22Rv1 (cell line): ENCODE measurements around the gene GRIFIN.

Experiments used
- ZFX ChIP-seq: fragments of 450-650 bp; IDR thresholded peaks from 2 replicates; pipeline ENCODE4 v1.6.1; 2017; ENCODE audit warnings: antibody characterized with exemption, borderline replicate concordance
- TF ChIP-seq, protein P1 (sequence below): fragments of 450-650 bp; IDR thresholded peaks from 2 replicates; pipeline ENCODE4 v1.5.1; 2017; ENCODE audit warnings: mild to moderate bottlenecking

DNA sequence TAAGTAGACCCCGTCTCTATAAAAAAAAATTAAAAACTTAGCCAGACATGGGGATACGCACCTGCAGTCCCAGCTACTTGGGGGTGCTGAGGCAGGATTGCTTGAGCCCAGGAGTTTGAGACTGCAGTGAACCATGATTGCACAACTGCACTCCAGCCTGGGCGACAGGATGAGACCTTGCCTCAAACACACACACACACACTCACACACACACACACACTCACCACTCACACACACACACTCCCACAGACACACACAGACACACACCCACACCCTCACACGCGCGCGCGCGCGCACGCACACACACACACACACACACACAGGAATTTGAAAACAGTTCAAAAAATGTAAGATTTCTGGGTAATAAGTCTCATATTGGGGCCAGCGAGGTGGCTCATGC lies 8.7 kb upstream of the GRIFIN start:
- TF ChIP-seq, protein P1, sequence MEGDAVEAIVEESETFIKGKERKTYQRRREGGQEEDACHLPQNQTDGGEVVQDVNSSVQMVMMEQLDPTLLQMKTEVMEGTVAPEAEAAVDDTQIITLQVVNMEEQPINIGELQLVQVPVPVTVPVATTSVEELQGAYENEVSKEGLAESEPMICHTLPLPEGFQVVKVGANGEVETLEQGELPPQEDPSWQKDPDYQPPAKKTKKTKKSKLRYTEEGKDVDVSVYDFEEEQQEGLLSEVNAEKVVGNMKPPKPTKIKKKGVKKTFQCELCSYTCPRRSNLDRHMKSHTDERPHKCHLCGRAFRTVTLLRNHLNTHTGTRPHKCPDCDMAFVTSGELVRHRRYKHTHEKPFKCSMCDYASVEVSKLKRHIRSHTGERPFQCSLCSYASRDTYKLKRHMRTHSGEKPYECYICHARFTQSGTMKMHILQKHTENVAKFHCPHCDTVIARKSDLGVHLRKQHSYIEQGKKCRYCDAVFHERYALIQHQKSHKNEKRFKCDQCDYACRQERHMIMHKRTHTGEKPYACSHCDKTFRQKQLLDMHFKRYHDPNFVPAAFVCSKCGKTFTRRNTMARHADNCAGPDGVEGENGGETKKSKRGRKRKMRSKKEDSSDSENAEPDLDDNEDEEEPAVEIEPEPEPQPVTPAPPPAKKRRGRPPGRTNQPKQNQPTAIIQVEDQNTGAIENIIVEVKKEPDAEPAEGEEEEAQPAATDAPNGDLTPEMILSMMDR, result no peak
- TF ChIP-seq ZFX, result no peak
